MM.1S (cell line): ENCODE data around the gene PHLDB2.

Experiments
- EZH2 ChIP-seq: fragments of 300-600 bp; sonication (generic); optimal IDR thresholded peaks from 2 replicates; pipeline ENCODE3; 2017; ENCODE audit warnings: low read depth, mild to moderate bottlenecking, antibody characterized with exemption, low read length, mixed read lengths
- EZH2phosphoT487 ChIP-seq: fragments of 300-600 bp; sonication (generic); IDR thresholded peaks from 2 replicates; pipeline ENCODE4 v1.6.1; 2018; ENCODE audit warnings: antibody characterized with exemption, low read length
- TF ChIP-seq, protein P1 (sequence below): fragments of 300-600 bp; sonication (generic); IDR thresholded peaks from 2 replicates; pipeline ENCODE4 v1.5.1; 2016; ENCODE audit warnings: antibody characterized with exemption, low read length, mixed read lengths

DNA sequence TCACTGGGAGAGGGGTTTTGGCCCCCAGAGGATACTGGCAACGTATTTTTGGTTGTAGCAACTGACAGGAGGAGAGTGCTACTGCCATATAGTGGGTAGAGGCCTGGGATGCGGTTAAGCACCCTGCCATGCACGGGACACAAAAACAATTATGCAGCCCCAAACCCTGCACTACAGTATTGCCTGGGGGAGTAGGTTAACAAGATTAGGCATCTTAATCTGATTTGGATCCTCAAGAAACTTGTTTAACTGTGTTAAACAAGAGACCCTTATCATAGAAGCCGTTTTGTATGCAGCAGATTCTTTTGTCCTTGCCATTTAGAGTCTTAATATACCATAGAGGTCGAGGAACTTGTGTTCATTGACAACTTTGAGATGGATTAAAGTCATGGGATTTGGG, 3.4 kb downstream of the PHLDB2 start:
- TF ChIP-seq, protein P1, sequence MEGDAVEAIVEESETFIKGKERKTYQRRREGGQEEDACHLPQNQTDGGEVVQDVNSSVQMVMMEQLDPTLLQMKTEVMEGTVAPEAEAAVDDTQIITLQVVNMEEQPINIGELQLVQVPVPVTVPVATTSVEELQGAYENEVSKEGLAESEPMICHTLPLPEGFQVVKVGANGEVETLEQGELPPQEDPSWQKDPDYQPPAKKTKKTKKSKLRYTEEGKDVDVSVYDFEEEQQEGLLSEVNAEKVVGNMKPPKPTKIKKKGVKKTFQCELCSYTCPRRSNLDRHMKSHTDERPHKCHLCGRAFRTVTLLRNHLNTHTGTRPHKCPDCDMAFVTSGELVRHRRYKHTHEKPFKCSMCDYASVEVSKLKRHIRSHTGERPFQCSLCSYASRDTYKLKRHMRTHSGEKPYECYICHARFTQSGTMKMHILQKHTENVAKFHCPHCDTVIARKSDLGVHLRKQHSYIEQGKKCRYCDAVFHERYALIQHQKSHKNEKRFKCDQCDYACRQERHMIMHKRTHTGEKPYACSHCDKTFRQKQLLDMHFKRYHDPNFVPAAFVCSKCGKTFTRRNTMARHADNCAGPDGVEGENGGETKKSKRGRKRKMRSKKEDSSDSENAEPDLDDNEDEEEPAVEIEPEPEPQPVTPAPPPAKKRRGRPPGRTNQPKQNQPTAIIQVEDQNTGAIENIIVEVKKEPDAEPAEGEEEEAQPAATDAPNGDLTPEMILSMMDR: no peak
- TF ChIP-seq EZH2: no peak
- TF ChIP-seq EZH2phosphoT487: no peak
